K562 (cell line): ENCODE results near the gene CGB3.

ENCODE experiments used
- CTCF ChIP-seq, 3 experiments: IDR thresholded peaks in 2 of 3; conservative IDR thresholded peaks in 1 of 3; 2 replicates each; pipeline ENCODE4 v1.5.1; 2011 to 2012; ENCODE audit warnings: low read length in 3 of 3, mild to moderate bottlenecking in 3 of 3, control low read depth in 2 of 3, improper control_type of control experiment in 1 of 3, inconsistent platforms in 1 of 3, low read depth in 1 of 3, mixed read lengths in 1 of 3, moderate library complexity in 1 of 3; ENCODE audit not compliant: insufficient read depth in 2 of 3
- EZH2 ChIP-seq: IDR thresholded peaks from 2 replicates; pipeline ENCODE4 v1.6.1; 2012; ENCODE audit warnings: low read depth, mild to moderate bottlenecking, inconsistent platforms, low read length, borderline replicate concordance
- MTA2 ChIP-seq: fragments of 450-650 bp; IDR thresholded peaks from 2 replicates; pipeline ENCODE4 v1.6.1; 2016; ENCODE audit warnings: low read depth
- RBBP5 ChIP-seq: fragments of 200-600 bp; sonication (generic); IDR thresholded peaks from 2 replicates; pipeline ENCODE4 v1.6.1; 2012; ENCODE audit warnings: borderline replicate concordance, mild to moderate bottlenecking, low read length, control low read depth, inconsistent platforms; ENCODE audit not compliant: insufficient read depth, poor library complexity, severe bottlenecking
- ZBTB34 ChIP-seq: fragments of 250-450 bp; sonication (Bioruptor Pico); IDR thresholded peaks from 2 replicates; pipeline ENCODE4 v1.8.0; 2021; ENCODE audit warnings: mild to moderate bottlenecking, moderate library complexity

GRCh38 chr19:49006905-49007304, 17.2 kb downstream of the CGB3 start:
- TF ChIP-seq RBBP5 (no peak), MTA2 (no peak), EZH2 (no peak), ZBTB34 (no peak), CTCF (IDR thresholded peaks at IDR 0.05 in 2 of 3, conservative IDR thresholded peaks at IDR 0.05 in 1 of 3; ENCODE audit: insufficient read depth in 2 of 3, low read depth in 1 of 3, low read length in 3 of 3) (no peak)
